K562 (cell line): Measurements from ENCODE around the gene SLC2A8. TPM values are rescaled to one million over a fixed set of nuclear protein-coding genes. Genes with fewer than 3 reads are reported as not detected.

Experiments used
- ATAC-seq: fragments of 200-7000 bp; cut with Tn5 transposase; 3 replicates; pipeline ENCODE4 v1.9.1; 2020; ENCODE audit warnings: moderate library complexity
- BruUV-seq: library from RNA; stranded (reverse); fragments of 400-500 nt; replicated peaks from 2 replicates; lab custom pipeline; 2021; lab: Mats Ljungman, UMichigan
- CTCF ChIA-PET: fragments of 300-600 bp; formaldehyde crosslinking; extraction: SDS; loops from one replicate; lab custom pipeline; 2021; ENCODE audit warnings: low intra/inter-chr PET ratio; lab: Yijun Ruan, JAX
- POLR2A ChIA-PET: fragments of 300-600, 350-650 bp; sonication (Branson Sonifier 250); formaldehyde crosslinking; extraction: SDS; loops from one replicate; lab custom pipeline; 2021; ENCODE audit warnings: antibody characterized with exemption, inconsistent platforms; lab: Yijun Ruan, JAX
- DNase-seq, 4 experiments: peaks; one replicate each; pipeline versions ENCODE4 v3.0.0 to v3.0.0-alpha.2; 2011 to 2018; ENCODE audit warnings: low spot score in 3 of 4, mixed read lengths in 3 of 4; ENCODE audit errors: extremely low read depth in 1 of 4
- FAIRE-seq: peaks from 2 replicates; lab custom pipeline; 2011; peaks lifted over from hg19 to GRCh38; lab: Jason Lieb, UNC
- H2AFZ ChIP-seq: 2 replicates; pipeline ENCODE4 v1.6.0; 2011; ENCODE audit warnings: low read depth, low read length, control low read depth, inconsistent platforms
- H3K27ac ChIP-seq: fragments of 200-600 bp; 3 replicates; pipeline ENCODE4 v1.8.0; 2011; ENCODE audit warnings: low read depth, mild to moderate bottlenecking, control low read depth, inconsistent platforms, low read length, moderate library complexity, mixed read lengths; ENCODE audit errors: extremely low read depth
- H3K27me3 ChIP-seq, 2 experiments: fragments of 300-600 bp in 1 of 2; 2 replicates in 1 of 2; 3 replicates in 1 of 2; pipeline versions ENCODE4 v1.6.0 to v1.8.0; 2011; ENCODE audit warnings: inconsistent platforms in 2 of 2, low read length in 2 of 2, mild to moderate bottlenecking in 1 of 2, mixed read lengths in 1 of 2, moderate library complexity in 1 of 2; ENCODE audit not compliant: control insufficient read depth in 2 of 2, insufficient read depth in 2 of 2
- H3K36me3 ChIP-seq: fragments of 300-600 bp; 3 replicates; pipeline ENCODE4 v1.8.0; 2011; ENCODE audit warnings: mild to moderate bottlenecking, low read length, inconsistent platforms; ENCODE audit not compliant: control insufficient read depth, insufficient read depth
- H3K4me1 ChIP-seq, 2 experiments: fragments of 200-600 bp in 1 of 2; replicated peaks in 1 of 2; 2 replicates in 1 of 2; 3 replicates in 1 of 2; pipeline versions ENCODE4 v1.5.1 to v1.8.0; 2011; ENCODE audit warnings: inconsistent platforms in 2 of 2, low read length in 2 of 2, mild to moderate bottlenecking in 1 of 2, mixed read lengths in 1 of 2, moderate library complexity in 1 of 2; ENCODE audit not compliant: control insufficient read depth in 2 of 2, insufficient read depth in 2 of 2
- H3K4me2 ChIP-seq: 2 replicates; pipeline ENCODE4 v1.6.1; 2011; ENCODE audit warnings: low read length, control low read depth, inconsistent platforms, mixed read lengths; ENCODE audit not compliant: insufficient read depth
- H3K4me3 ChIP-seq: fragments of 200-600 bp; sonication (generic), shearing (Covaris generic); 2 replicates; pipeline ENCODE4 v1.5.1; 2016; ENCODE audit warnings: control low read depth, inconsistent platforms
- H3K79me2 ChIP-seq: fragments of 200-600 bp; 3 replicates; pipeline ENCODE4 v1.8.0; 2011; ENCODE audit warnings: low read length, inconsistent platforms; ENCODE audit not compliant: control insufficient read depth, insufficient read depth
- H3K9ac ChIP-seq, 2 experiments: 2 replicates each; pipeline versions ENCODE4 v1.6.0 to v1.6.1; 2011; ENCODE audit warnings: low read depth in 2 of 2, low read length in 2 of 2, control low read depth in 1 of 2, inconsistent platforms in 1 of 2, mild to moderate bottlenecking in 1 of 2, mixed read lengths in 1 of 2; ENCODE audit not compliant: insufficient read depth in 1 of 2
- H3K9me1 ChIP-seq: one replicate; pipeline ENCODE4 v1.6.0; 2011; ENCODE audit warnings: inconsistent platforms, mild to moderate bottlenecking, low read length, moderate library complexity; ENCODE audit not compliant: control insufficient read depth, insufficient read depth
- H3K9me3 ChIP-seq: replicated peaks from 2 replicates; pipeline ENCODE4 v1.5.1; 2011; ENCODE audit warnings: low read depth, low read length, inconsistent platforms; ENCODE audit not compliant: control insufficient read depth, insufficient read depth
- H4K20me1 ChIP-seq: replicated peaks from 2 replicates; pipeline ENCODE4 v1.6.1; 2011; ENCODE audit warnings: low read length, inconsistent platforms, mixed read lengths; ENCODE audit not compliant: control insufficient read depth, insufficient read depth
- CHCHD3 ChIP-seq: fragments of 250-450 bp; sonication (Bioruptor Pico); IDR thresholded peaks from 2 replicates; pipeline ENCODE4 v2.1.2; 2022; ENCODE audit warnings: mild to moderate bottlenecking
- CREB3L1 ChIP-seq: fragments of 450-650 bp; IDR thresholded peaks from 2 replicates; pipeline ENCODE4 v1.6.1; 2014; ENCODE audit warnings: low read depth, mild to moderate bottlenecking, moderate library complexity, borderline replicate concordance
- CTBP1 ChIP-seq: fragments of 450-650 bp; IDR thresholded peaks from 2 replicates; pipeline ENCODE4 v1.6.1; 2016; ENCODE audit warnings: borderline replicate concordance
- ETS1 ChIP-seq: conservative IDR thresholded peaks from 2 replicates; pipeline ENCODE4 v1.6.1; 2011; ENCODE audit warnings: low read depth, mild to moderate bottlenecking, low read length; ENCODE audit not compliant: control insufficient read depth
- GTF2E2 ChIP-seq: fragments of 200-800 bp; sonication (Bioruptor generic); IDR thresholded peaks from 2 replicates; pipeline ENCODE4 v1.6.1; 2016; ENCODE audit warnings: missing genetic modification characterization, missing compliant biosample characterization
- HCFC1 ChIP-seq: IDR thresholded peaks from 2 replicates; pipeline ENCODE4 v1.6.1; 2012; ENCODE audit warnings: low read depth, low read length, improper control_type of control experiment
- KDM1A ChIP-seq, 2 experiments: fragments of 450-650 bp; IDR thresholded peaks; 2 replicates each; pipeline ENCODE4 v1.6.1; 2016; ENCODE audit warnings: mild to moderate bottlenecking in 2 of 2
- KLF6 ChIP-seq: fragments of 250-450 bp; sonication (Bioruptor Pico); IDR thresholded peaks from 2 replicates; pipeline ENCODE4 v1.4.0; 2020; ENCODE audit warnings: mild to moderate bottlenecking, moderate library complexity, borderline replicate concordance
- LEF1 ChIP-seq: fragments of 450-650 bp; IDR thresholded peaks from 2 replicates; pipeline ENCODE4 v1.6.1; 2016; ENCODE audit warnings: mild to moderate bottlenecking
- MXI1 ChIP-seq: IDR thresholded peaks from 2 replicates; pipeline ENCODE4 v1.6.1; 2011; ENCODE audit warnings: low read depth, mild to moderate bottlenecking, improper control_type of control experiment, low read length
- NCOA1 ChIP-seq: fragments of 450-650 bp; IDR thresholded peaks from 2 replicates; pipeline ENCODE4 v1.6.1; 2016; ENCODE audit warnings: low read depth
- SPI1 ChIP-seq: IDR thresholded peaks from 2 replicates; pipeline ENCODE4 v1.6.1; 2011; ENCODE audit warnings: low read depth, low read length, control low read depth, borderline replicate concordance
- ZNF197 ChIP-seq: fragments of 200-800 bp; sonication (Bioruptor generic); IDR thresholded peaks from 2 replicates; pipeline ENCODE4 v1.6.1; 2016; ENCODE audit warnings: low read depth, missing genetic modification characterization, missing compliant biosample characterization
- ZNF347 ChIP-seq: fragments of 450-650 bp; formaldehyde crosslinking; IDR thresholded peaks from 2 replicates; pipeline ENCODE4 v1.4.0; 2020; ENCODE audit warnings: low read depth, mild to moderate bottlenecking, moderate library complexity
- WGBS: fragments of 100-300 bp; shearing (Covaris generic); methylation state at CpG from one replicate; pipeline ENCODE4 v1.1.6; 2016; ENCODE audit warnings: low coverage, mixed read lengths; ENCODE audit not compliant: insufficient coverage; ENCODE audit errors: missing lambda C conversion rate; 5-methylcytosine and 5-hydroxymethylcytosine counted together
- in situ Hi-C: fragments of 300-500 bp; cut with MboI; formaldehyde crosslinking; loops from 4 replicates; pipeline ENCODE4 v1.15.0; 2018; ENCODE audit warnings: inconsistent platforms, mixed read lengths
- intact Hi-C: fragments of 100-400 bp; cut with micrococcal nuclease; formaldehyde crosslinking; loops from 2 replicates; pipeline ENCODE4 v1.14.2; 2022
- polyA plus RNA-seq, 8 experiments: library from polyadenylated mRNA; depleted of rRNA in 4 of 8; stranded (reverse) in 5 of 8; unstranded in 3 of 8; fragments of >200 nt; fragmentation: Nextera tagmentation in 2 of 8; fragmentation: Illumina TruSeq in 1 of 8; extraction: Ambion mirVana in 2 of 8; extraction: Trizol in 1 of 8; gene quantifications; 2 replicates each; pipeline versions ENCODE4 v1.2.1 to v1.2.3, GENCODE V29; 2011 to 2014; ENCODE audit warnings: inconsistent platforms in 1 of 8, missing spikeins in 1 of 8
- total RNA-seq, 7 experiments: library from RNA; depleted of rRNA in 6 of 7; stranded (reverse); fragments of >200 nt in 6 of 7; fragmentation: Illumina TruSeq in 2 of 7; extraction: Trizol in 2 of 7; gene quantifications; 2 replicates each; pipeline versions ENCODE4 v1.2.1 to v1.2.3, GENCODE V29; 2011 to 2021; ENCODE audit warnings: low replicate concordance in 1 of 7
- TF ChIP-seq, protein P1 (sequence below): fragments of 450-650 bp; IDR thresholded peaks from 2 replicates; pipeline ENCODE4 v1.7.1; 2018; ENCODE audit warnings: mild to moderate bottlenecking, low read depth; ENCODE audit not compliant: partially characterized antibody

The SLC2A8 gene
- total and polyA plus RNA-seq, 9 of the 15 experiments (the other 6 are each of a cell fraction or from before 2014, with no cell fraction given) = 0.13 to 12.9 (median 5.2) TPM

DNA sequence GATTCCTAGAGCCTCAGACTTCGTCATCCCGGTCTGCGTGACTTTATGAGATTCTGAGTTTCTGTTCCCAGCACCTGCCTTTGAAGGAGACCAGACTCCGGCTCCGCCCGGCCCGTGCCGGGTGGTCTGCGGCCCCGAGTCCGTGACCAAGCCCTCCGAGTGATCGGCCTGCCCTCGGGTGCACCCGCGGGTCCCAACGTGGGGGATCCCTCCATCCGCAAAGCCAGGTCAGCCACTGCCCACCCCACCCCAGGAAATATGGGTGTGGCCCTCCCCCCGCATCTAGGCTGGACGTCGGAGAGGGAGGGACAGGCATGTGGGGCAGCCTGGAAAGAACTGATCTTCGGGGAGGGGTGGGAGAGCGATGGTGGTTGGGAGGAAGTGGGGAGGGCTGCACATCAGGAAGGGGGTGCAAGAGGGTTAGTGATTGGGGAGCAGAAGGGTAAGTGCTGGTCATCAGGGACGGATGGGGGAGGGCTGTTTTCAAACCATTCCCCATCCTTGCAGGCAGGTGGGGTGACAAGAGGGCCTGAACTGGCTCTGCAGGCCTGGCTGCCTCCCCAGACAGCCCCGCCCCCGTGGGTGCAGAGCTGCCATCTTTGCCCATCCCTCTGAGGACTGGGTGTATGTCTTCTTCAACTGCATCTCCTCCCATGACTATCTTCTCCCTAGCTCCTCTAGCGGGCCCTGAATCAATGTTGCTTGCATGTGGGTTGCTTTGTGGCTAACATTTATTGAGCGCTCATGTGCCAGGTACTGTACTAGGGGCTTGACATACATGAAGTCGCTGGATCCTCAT, 55.1 kb downstream of the SLC2A8 start:
- H3K27me3 ChIP-seq = no peaks in the 10 kb centered on the region
- whole genome bisulfite sequencing = 7% methylated on average over 29 of the region's 29 CpGs
- peak overlapping the region; percentile 82 for H3K27ac ChIP-seq
- no peaks in the 10 kb centered on the region; the same call in 1 of the 2 replicates for H3K9me3 ChIP-seq
- H4K20me1 ChIP-seq = peaks cover 29% of the 10 kb centered on the region
- FAIRE-seq (peak; percentile 69), ATAC-seq (peak; percentile 54), DNase-seq (peak; percentile 79 to 83 (median 82))
- intact Hi-C loops (no loop called here), in situ Hi-C loops (no loop called here)
- peaks cover 43% of the 10 kb centered on the region for H3K36me3 ChIP-seq
- peak overlapping the region; percentile 94 to 97 for H3K9ac ChIP-seq
- peaks cover 22 to 28% of the 10 kb centered on the region in 2 experiments; a peak in 4 of 5 replicates for H3K4me1 ChIP-seq
- peak overlapping the region; percentile 95 for H2AFZ ChIP-seq
- peaks cover 57% of the 10 kb centered on the region for H3K79me2 ChIP-seq
- H3K4me3 ChIP-seq = peak overlapping the region; percentile 78
- POLR2A ChIA-PET = interaction anchor here (0.5 to 3.6 kb wide), 17 partner anchors 9 to 1505 kb away, joined by 3 to 21 read pairs (median 4); partner anchors contain the start of genes SLC2A8 and ZNF79
- BruUV-seq = no TSS peak
- CTCF ChIA-PET = interaction anchor here (0.5 kb wide), 1 partner anchor 111 kb away, joined by 3 read pairs; no protein-coding TSS in a partner anchor
- H3K9me1 ChIP-seq = no peaks in the 10 kb centered on the region
- peak overlapping the region; percentile 100 for H3K4me2 ChIP-seq
- TF ChIP-seq SPI1 (peak; percentile 58; the same call in 1 of the 2 replicates), HCFC1 (no peak), MXI1 (0 out of 2 replicates have a peak, but pooled peaks have one; percentile 42), CREB3L1 (no peak), GTF2E2 (tag) (no peak), KLF6 (CRISPR knock-in tag) (peak; percentile 54; the same call in 1 of the 2 replicates), LEF1 (0 out of 2 replicates have a peak, but pooled peaks have one; percentile 14), KDM1A (IDR thresholded peaks at IDR 0.05) (peak; percentile 1 to 82; a peak in 2 of 4 replicates), CHCHD3 (CRISPR knock-in tag) (no peak), CTBP1 (peak; percentile 50; the same call in 1 of the 2 replicates), ZNF197 (CRISPR knock-in tag) (0 out of 2 replicates have a peak, but pooled peaks have one; percentile 55), ZNF347 (no peak), ETS1 (no peak), NCOA1 (no peak)
- TF ChIP-seq, protein P1, sequence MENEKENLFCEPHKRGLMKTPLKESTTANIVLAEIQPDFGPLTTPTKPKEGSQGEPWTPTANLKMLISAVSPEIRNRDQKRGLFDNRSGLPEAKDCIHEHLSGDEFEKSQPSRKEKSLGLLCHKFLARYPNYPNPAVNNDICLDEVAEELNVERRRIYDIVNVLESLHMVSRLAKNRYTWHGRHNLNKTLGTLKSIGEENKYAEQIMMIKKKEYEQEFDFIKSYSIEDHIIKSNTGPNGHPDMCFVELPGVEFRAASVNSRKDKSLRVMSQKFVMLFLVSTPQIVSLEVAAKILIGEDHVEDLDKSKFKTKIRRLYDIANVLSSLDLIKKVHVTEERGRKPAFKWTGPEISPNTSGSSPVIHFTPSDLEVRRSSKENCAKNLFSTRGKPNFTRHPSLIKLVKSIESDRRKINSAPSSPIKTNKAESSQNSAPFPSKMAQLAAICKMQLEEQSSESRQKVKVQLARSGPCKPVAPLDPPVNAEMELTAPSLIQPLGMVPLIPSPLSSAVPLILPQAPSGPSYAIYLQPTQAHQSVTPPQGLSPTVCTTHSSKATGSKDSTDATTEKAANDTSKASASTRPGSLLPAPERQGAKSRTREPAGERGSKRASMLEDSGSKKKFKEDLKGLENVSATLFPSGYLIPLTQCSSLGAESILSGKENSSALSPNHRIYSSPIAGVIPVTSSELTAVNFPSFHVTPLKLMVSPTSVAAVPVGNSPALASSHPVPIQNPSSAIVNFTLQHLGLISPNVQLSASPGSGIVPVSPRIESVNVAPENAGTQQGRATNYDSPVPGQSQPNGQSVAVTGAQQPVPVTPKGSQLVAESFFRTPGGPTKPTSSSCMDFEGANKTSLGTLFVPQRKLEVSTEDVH = no peak
